A549 (cell line): Measurements from ENCODE around the gene LOXHD1.

ENCODE experiments used
- EP300 ChIP-seq, 2 experiments: fragments of >200 bp; sonication (Bioruptor Twin); formaldehyde crosslinking; IDR thresholded peaks; 2 replicates in 1 of 2; 3 replicates in 1 of 2; pipeline ENCODE4 v1.6.1; 2016 to 2017
- ESRRA ChIP-seq: fragments of 150-350 bp; IDR thresholded peaks from 2 replicates; pipeline ENCODE4 v1.6.1; 2014; ENCODE audit warnings: mild to moderate bottlenecking, low read length, borderline replicate concordance
- HMGXB4 ChIP-seq: fragments of 250-450 bp; sonication (Bioruptor Pico); IDR thresholded peaks from 2 replicates; pipeline ENCODE4 v1.5.0; 2021; ENCODE audit warnings: mild to moderate bottlenecking, moderate library complexity, borderline replicate concordance
- KDM1A ChIP-seq: fragments of 200-600 bp; sonication (generic); IDR thresholded peaks from 2 replicates; pipeline ENCODE4 v1.6.1; 2016; ENCODE audit warnings: low read depth, mild to moderate bottlenecking
- MAX ChIP-seq: IDR thresholded peaks from 2 replicates; pipeline ENCODE4 v1.6.1; 2012
- PHF8 ChIP-seq: fragments of 200-600 bp; sonication (generic); IDR thresholded peaks from 2 replicates; pipeline ENCODE4 v1.6.1; 2016; ENCODE audit warnings: low read depth, mild to moderate bottlenecking, antibody characterized with exemption, moderate library complexity, borderline replicate concordance
- POLR2A ChIP-seq: IDR thresholded peaks from 2 replicates; pipeline ENCODE4 v1.6.1; 2012; ENCODE audit warnings: mild to moderate bottlenecking, low read length
- POLR2AphosphoS2 ChIP-seq: conservative IDR thresholded peaks from 2 replicates; pipeline ENCODE4 v1.6.1; 2012; ENCODE audit warnings: low read length, improper control_type of control experiment, inconsistent platforms
- SMC3 ChIP-seq: fragments of >200 bp; sonication (Bioruptor Twin); formaldehyde crosslinking; IDR thresholded peaks from 3 replicates; pipeline ENCODE4 v1.6.1; 2018; ENCODE audit warnings: inconsistent platforms
- ZNF302 ChIP-seq: fragments of 250-450 bp; sonication (Bioruptor Pico); IDR thresholded peaks from 2 replicates; pipeline ENCODE4 v1.9.0; 2021; ENCODE audit warnings: inconsistent platforms, mild to moderate bottlenecking, moderate library complexity
- TF ChIP-seq, protein P1 (sequence below): fragments of >200 bp; sonication (Bioruptor Twin); formaldehyde crosslinking; IDR thresholded peaks from 3 replicates; pipeline ENCODE4 v1.5.1; 2016
- TF ChIP-seq, protein P2 (sequence below): fragments of 450-650 bp; IDR thresholded peaks from 2 replicates; pipeline ENCODE4 v1.6.1; 2014; ENCODE audit warnings: antibody characterized with exemption

DNA sequence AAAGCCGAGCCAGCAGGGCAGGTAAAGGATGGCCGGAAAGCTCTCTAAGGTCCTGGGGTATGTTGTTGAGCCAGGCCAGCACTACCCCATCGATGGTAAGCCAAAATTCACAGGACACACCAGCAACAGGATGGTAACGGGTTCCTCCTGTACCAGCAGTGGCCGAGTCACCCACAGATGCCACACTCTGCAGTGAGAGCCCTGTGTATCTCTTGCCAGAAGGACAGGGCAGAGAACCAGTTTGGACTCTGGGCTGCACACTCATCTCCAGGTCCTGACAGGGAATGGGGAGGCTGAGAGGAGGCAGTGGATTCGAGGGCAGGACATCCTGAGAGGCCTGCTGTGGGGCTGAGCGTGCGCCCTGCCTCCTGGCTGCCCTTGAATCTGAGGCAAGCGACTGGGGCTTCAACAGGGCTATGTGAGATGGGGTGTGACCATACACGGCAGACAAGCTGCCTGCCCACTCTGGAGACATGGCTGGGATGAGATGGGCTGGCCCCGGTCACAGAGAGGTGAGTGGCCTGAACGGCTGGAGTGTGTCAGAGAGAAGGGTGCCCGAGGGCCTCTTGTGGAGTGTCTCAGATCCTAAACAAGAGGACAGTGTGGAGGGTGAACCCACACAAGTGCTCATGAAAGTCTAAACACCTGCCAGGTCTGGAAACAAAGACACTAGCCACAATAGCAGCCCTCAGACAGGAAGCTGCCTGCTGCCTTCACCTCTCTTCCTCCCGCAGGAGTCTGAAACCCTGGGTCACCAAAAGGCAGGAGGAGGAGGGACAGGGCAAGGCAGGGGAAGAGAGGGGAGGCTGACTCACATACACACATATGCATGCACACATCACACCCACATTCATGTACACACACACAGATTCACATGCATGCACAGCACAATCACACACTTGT lies 182.3 kb downstream of the LOXHD1 start:
- TF ChIP-seq, protein P1, sequence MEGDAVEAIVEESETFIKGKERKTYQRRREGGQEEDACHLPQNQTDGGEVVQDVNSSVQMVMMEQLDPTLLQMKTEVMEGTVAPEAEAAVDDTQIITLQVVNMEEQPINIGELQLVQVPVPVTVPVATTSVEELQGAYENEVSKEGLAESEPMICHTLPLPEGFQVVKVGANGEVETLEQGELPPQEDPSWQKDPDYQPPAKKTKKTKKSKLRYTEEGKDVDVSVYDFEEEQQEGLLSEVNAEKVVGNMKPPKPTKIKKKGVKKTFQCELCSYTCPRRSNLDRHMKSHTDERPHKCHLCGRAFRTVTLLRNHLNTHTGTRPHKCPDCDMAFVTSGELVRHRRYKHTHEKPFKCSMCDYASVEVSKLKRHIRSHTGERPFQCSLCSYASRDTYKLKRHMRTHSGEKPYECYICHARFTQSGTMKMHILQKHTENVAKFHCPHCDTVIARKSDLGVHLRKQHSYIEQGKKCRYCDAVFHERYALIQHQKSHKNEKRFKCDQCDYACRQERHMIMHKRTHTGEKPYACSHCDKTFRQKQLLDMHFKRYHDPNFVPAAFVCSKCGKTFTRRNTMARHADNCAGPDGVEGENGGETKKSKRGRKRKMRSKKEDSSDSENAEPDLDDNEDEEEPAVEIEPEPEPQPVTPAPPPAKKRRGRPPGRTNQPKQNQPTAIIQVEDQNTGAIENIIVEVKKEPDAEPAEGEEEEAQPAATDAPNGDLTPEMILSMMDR: no peak
- TF ChIP-seq EP300 (IDR thresholded peaks at IDR 0.05) (no peak), MAX (no peak), POLR2AphosphoS2 (no peak), SMC3 (no peak), PHF8 (no peak), POLR2A (no peak), ESRRA (no peak), HMGXB4 (CRISPR knock-in tag) (no peak), KDM1A (no peak), ZNF302 (CRISPR knock-in tag) (no peak)
- TF ChIP-seq, protein P2, sequence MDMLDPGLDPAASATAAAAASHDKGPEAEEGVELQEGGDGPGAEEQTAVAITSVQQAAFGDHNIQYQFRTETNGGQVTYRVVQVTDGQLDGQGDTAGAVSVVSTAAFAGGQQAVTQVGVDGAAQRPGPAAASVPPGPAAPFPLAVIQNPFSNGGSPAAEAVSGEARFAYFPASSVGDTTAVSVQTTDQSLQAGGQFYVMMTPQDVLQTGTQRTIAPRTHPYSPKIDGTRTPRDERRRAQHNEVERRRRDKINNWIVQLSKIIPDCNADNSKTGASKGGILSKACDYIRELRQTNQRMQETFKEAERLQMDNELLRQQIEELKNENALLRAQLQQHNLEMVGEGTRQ: no peak
